22Rv1 (cell line): ENCODE measurements around the gene CDKN1B.

Source experiments
- ZFX ChIP-seq: fragments of 450-650 bp; IDR thresholded peaks from 2 replicates; pipeline ENCODE4 v1.6.1; 2017; ENCODE audit warnings: antibody characterized with exemption, borderline replicate concordance
- TF ChIP-seq, protein P1 (sequence below): fragments of 450-650 bp; IDR thresholded peaks from 2 replicates; pipeline ENCODE4 v1.5.1; 2017; ENCODE audit warnings: mild to moderate bottlenecking

DNA sequence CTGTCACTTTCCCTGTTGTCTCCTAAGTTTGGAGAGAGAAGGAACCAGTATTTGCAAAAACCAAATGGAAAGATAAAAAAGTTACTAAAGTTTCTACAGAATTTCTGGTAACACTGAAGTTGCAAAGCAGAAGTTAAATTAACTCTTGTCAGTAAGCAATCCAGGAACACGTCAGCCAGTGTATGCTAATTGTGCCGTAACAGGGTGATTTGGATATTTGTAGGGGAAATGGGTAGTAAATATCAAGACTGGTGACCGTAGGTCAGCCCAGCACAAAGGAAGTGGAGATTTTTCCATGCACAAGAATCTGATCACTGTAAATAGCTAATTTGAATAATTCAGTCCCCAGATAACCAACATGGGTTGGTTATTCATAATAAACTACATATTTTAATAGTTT lies 2.3 kb downstream of the CDKN1B start:
- TF ChIP-seq, protein P1, sequence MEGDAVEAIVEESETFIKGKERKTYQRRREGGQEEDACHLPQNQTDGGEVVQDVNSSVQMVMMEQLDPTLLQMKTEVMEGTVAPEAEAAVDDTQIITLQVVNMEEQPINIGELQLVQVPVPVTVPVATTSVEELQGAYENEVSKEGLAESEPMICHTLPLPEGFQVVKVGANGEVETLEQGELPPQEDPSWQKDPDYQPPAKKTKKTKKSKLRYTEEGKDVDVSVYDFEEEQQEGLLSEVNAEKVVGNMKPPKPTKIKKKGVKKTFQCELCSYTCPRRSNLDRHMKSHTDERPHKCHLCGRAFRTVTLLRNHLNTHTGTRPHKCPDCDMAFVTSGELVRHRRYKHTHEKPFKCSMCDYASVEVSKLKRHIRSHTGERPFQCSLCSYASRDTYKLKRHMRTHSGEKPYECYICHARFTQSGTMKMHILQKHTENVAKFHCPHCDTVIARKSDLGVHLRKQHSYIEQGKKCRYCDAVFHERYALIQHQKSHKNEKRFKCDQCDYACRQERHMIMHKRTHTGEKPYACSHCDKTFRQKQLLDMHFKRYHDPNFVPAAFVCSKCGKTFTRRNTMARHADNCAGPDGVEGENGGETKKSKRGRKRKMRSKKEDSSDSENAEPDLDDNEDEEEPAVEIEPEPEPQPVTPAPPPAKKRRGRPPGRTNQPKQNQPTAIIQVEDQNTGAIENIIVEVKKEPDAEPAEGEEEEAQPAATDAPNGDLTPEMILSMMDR = no peak
- no peak for TF ChIP-seq ZFX
